Measurements from ENCODE around the gene ZNF254.

GRCh38 chr19:24062190-24062589 is 24.8 kb upstream of the ZNF254 start:
- no peak for TF ChIP-seq CTCF (IDR thresholded peaks at IDR 0.05)
- no peak for TF ChIP-seq POLR2A (IDR thresholded peaks at IDR 0.05)
- no peak for TF ChIP-seq POLR2AphosphoS5 (IDR thresholded peaks at IDR 0.05; ENCODE audit: insufficient read depth in 1 of 2, low read depth in 1 of 2)

All from vagina (tissue), 2 donors.